ENCODE measurements around the gene ADGRG3.

The ADGRG3 gene

GRCh38 chr16:57668263-57668571 is at the start of gene ADGRG3:
ADGRG3 (plus strand) TSS chr16:57668306; CDS start chr16:57668348, 42 bp downstream.
- FAIRE-seq = no peak

- FAIRE-seq = no peak
These were observed 48.9 kb upstream of the ADGRG3 start for GRCh38 chr16:57619133-57619605.

- no peak for FAIRE-seq
These were observed 48.3 kb upstream of the ADGRG3 start for GRCh38 chr16:57619606-57620334.

GRCh38 chr16:57620335-57621231 is 47.5 kb upstream of the ADGRG3 start:
- no peak for FAIRE-seq

- FAIRE-seq = no peak
These were observed 46.4 kb upstream of the ADGRG3 start for GRCh38 chr16:57621521-57622271.

GRCh38 chr16:57622361-57623250 is 45.5 kb upstream of the ADGRG3 start:
- FAIRE-seq = no peak

GRCh38 chr16:57623251-57624043 is 44.7 kb upstream of the ADGRG3 start:
- no peak for FAIRE-seq

GRCh38 chr16:57624044-57624688 is 43.9 kb upstream of the ADGRG3 start:
- no peak for FAIRE-seq

GRCh38 chr16:57624806-57625500 is 43.2 kb upstream of the ADGRG3 start:
- no peak for FAIRE-seq

GRCh38 chr16:57626420-57627170 is 41.5 kb upstream of the ADGRG3 start:
- no peak for FAIRE-seq

GRCh38 chr16:57627184-57627871 is 40.8 kb upstream of the ADGRG3 start:
- FAIRE-seq = no peak

- FAIRE-seq = no peak
These were observed 39.9 kb upstream of the ADGRG3 start, which contains the start of gene ADGRG1 for GRCh38 chr16:57628008-57628781. ADGRG1 (plus strand) TSS chr16:57628630; CDS start chr16:57650288, 21,658 bp downstream.

GRCh38 chr16:57628783-57629293 is 39.3 kb upstream of the ADGRG3 start:
- FAIRE-seq = no peak

- FAIRE-seq = no peak
These were observed 38.3 kb upstream of the ADGRG3 start for GRCh38 chr16:57629516-57630406.

GRCh38 chr16:57630407-57630797 is 37.7 kb upstream of the ADGRG3 start:
- FAIRE-seq = no peak
